ENCODE measurements around the gene EIF2AK2. TPM values are rescaled to one million over a fixed set of nuclear protein-coding genes. Genes with fewer than 3 reads are reported as not detected.
A peak's percentile ranks its signal among the peaks of the same experiment; 100 is the strongest.
"Not testable (repeated sequence)": the region's sequence is repeated elsewhere in the genome, so short reads cannot be mapped to it uniquely, and the experiment has no call there.

The EIF2AK2 gene
- polyA plus RNA-seq (ENCODE audit: insufficient read length) = 21.2 TPM

- DNase-seq = peak; percentile 87
These were observed at the start of gene EIF2AK2 for GRCh38 chr2:37156857-37157714. TSS of gene EIF2AK2 (minus strand) at chr2:37156980. CDS start at chr2:37147806, 9,174 bp downstream.

- DNase-seq = no peak
These were observed 49.0 kb upstream of the EIF2AK2 start for GRCh38 chr2:37205689-37206341.

- not testable (repeated sequence) for DNase-seq
These were observed 48.4 kb upstream of the EIF2AK2 start for GRCh38 chr2:37205071-37205661.

GRCh38 chr2:37203708-37204107 is 46.9 kb upstream of the EIF2AK2 start:
- no peak for DNase-seq

GRCh38 chr2:37201766-37202165 is 45.0 kb upstream of the EIF2AK2 start:
- no peak for DNase-seq

- no peak for DNase-seq
These were observed 44.4 kb upstream of the EIF2AK2 start for GRCh38 chr2:37201208-37201607.

- no peak for DNase-seq
These were observed 41.9 kb upstream of the EIF2AK2 start for GRCh38 chr2:37198681-37199065.

GRCh38 chr2:37196320-37197195 is 39.8 kb upstream of the EIF2AK2 start, which contains the start of gene CEBPZOS:
TSS of gene CEBPZOS (plus strand) at chr2:37196496. CDS start at chr2:37199705, 3,209 bp downstream.
- peak; percentile 87 for DNase-seq

GRCh38 chr2:37195862-37196319 is 39.1 kb upstream of the EIF2AK2 start:
- not testable (repeated sequence) for DNase-seq

GRCh38 chr2:37192551-37192950 is 35.8 kb upstream of the EIF2AK2 start:
- DNase-seq = no peak

- no peak for DNase-seq
These were observed 35.0 kb upstream of the EIF2AK2 start for GRCh38 chr2:37191747-37192146.

GRCh38 chr2:37191253-37191652 is 34.5 kb upstream of the EIF2AK2 start:
- DNase-seq = no peak

GRCh38 chr2:37190290-37190689 is 33.5 kb upstream of the EIF2AK2 start:
- no peak for DNase-seq

- no peak for DNase-seq
These were observed 32.8 kb upstream of the EIF2AK2 start for GRCh38 chr2:37189452-37190153.

- no peak for DNase-seq
These were observed 31.8 kb upstream of the EIF2AK2 start, which contains the start of gene SULT6B1 for GRCh38 chr2:37188570-37188969. TSS of gene SULT6B1 (minus strand) at chr2:37188670. CDS start at chr2:37188640, 30 bp downstream.

GRCh38 chr2:37181726-37182684 is 25.2 kb upstream of the EIF2AK2 start:
- no peak for DNase-seq

GRCh38 chr2:37180640-37181039 is 23.9 kb upstream of the EIF2AK2 start:
- DNase-seq = no peak

GRCh38 chr2:37180006-37180639 is 23.3 kb upstream of the EIF2AK2 start:
- no peak for DNase-seq

- DNase-seq = no peak
These were observed 17.0 kb upstream of the EIF2AK2 start for GRCh38 chr2:37173741-37174140.

GRCh38 chr2:37171624-37171950 is 14.8 kb upstream of the EIF2AK2 start:
- DNase-seq = no peak

Measured in hindlimb muscle (tissue), 1 donor.